GM12892 (cell line): ENCODE data around the gene UNC13A.
"Not testable (repeated sequence)": the region's sequence is repeated elsewhere in the genome, so short reads cannot be mapped to it uniquely, and the experiment has no call there.

Experiments used
- DNase-seq: peaks from one replicate; pipeline ENCODE4 v3.0.0; 2011; ENCODE audit not compliant: insufficient read length
- FAIRE-seq: peaks from 2 replicates; lab custom pipeline; 2011; peaks lifted over from hg19 to GRCh38; lab: Jason Lieb, UNC
- POLR2A ChIP-seq: IDR thresholded peaks from 2 replicates; pipeline ENCODE4 v1.6.1; 2011; ENCODE audit warnings: low read depth, low read length, control low read depth
- POLR2AphosphoS5 ChIP-seq: IDR thresholded peaks from 2 replicates; pipeline ENCODE4 v1.6.1; 2011; ENCODE audit warnings: low read depth, low read length, control low read depth
- TAF1 ChIP-seq: IDR thresholded peaks from 2 replicates; pipeline ENCODE4 v1.6.1; 2011; ENCODE audit warnings: low read depth, mild to moderate bottlenecking, control low read depth, low read length, borderline replicate concordance

UNC13A gene

GRCh38 chr19:17562561-17562960 lies 125.6 kb downstream of the UNC13A start:
- TF ChIP-seq POLR2AphosphoS5 = no peak
- TF ChIP-seq POLR2A = no peak
- DNase-seq = no peak
- no peak for FAIRE-seq

GRCh38 chr19:17562097-17562496 lies 126.1 kb downstream of the UNC13A start:
- TF ChIP-seq POLR2A = no peak
- TF ChIP-seq TAF1 = no peak
- TF ChIP-seq POLR2AphosphoS5 = no peak
- no peak for FAIRE-seq
- no peak for DNase-seq

GRCh38 chr19:17560205-17560595 lies 128.0 kb downstream of the UNC13A start:
- DNase-seq (no peak), FAIRE-seq (no peak)
- TF ChIP-seq TAF1 = no peak
- no peak for TF ChIP-seq POLR2A
- TF ChIP-seq POLR2AphosphoS5 = no peak

GRCh38 chr19:17557466-17557865 lies 130.7 kb downstream of the UNC13A start:
- no peak for TF ChIP-seq POLR2A
- TF ChIP-seq POLR2AphosphoS5 = no peak
- no peak for DNase-seq
- FAIRE-seq = no peak

GRCh38 chr19:17556995-17557394 lies 131.2 kb downstream of the UNC13A start:
- DNase-seq (no peak), FAIRE-seq (no peak)
- TF ChIP-seq POLR2AphosphoS5 = no peak
- TF ChIP-seq TAF1 = no peak
- no peak for TF ChIP-seq POLR2A

GRCh38 chr19:17555929-17556813 lies 132.0 kb downstream of the UNC13A start:
- no peak for TF ChIP-seq POLR2A
- TF ChIP-seq POLR2AphosphoS5 = no peak; the same call in 1 of the 2 replicates
- no peak for TF ChIP-seq TAF1
- peak; percentile 61 for FAIRE-seq
- no peak for DNase-seq

- peak; percentile 94 for DNase-seq
- TF ChIP-seq TAF1 (no peak), POLR2A (peak; percentile 69; the same call in 1 of the 2 replicates)
- peak; percentile 91 for FAIRE-seq
Observed at GRCh38 chr19:17555480-17555928, 132.7 kb downstream of the UNC13A start, which contains the start of gene COLGALT1. COLGALT1 (plus strand) TSS chr19:17555649; CDS start chr19:17555714, 65 bp downstream.

GRCh38 chr19:17554968-17555479 lies 133.1 kb downstream of the UNC13A start:
- TF ChIP-seq TAF1 = no peak
- no peak for TF ChIP-seq POLR2A
- no peak for TF ChIP-seq POLR2AphosphoS5
- no peak for FAIRE-seq
- DNase-seq = no peak

- TF ChIP-seq POLR2AphosphoS5 = no peak
- FAIRE-seq (no peak), DNase-seq (no peak)
Observed at GRCh38 chr19:17553256-17553655, 134.9 kb downstream of the UNC13A start.

GRCh38 chr19:17552735-17553134 lies 135.4 kb downstream of the UNC13A start:
- DNase-seq, FAIRE-seq: not testable (repeated sequence)
